Measurements from ENCODE around the gene TSPAN11.

TSPAN11 gene

GRCh38 chr12:30970559-30971197 lies 44.1 kb downstream of the TSPAN11 start:
- no peak overlapping the region for H3K4me3 ChIP-seq (ENCODE audit: low read depth, low read length)
- TF ChIP-seq CTCF (conservative IDR thresholded peaks at IDR 0.05; ENCODE audit: low read depth, low read length) = no peak
- no peak for DNase-seq (ENCODE audit: low read depth)

- TF ChIP-seq CTCF (conservative IDR thresholded peaks at IDR 0.05; ENCODE audit: low read depth, low read length) = no peak
- H3K4me3 ChIP-seq (ENCODE audit: low read depth, low read length) = no peak overlapping the region
- DNase-seq (ENCODE audit: low read depth) = no peak
Observed at GRCh38 chr12:30972035-30972434, 45.5 kb downstream of the TSPAN11 start.

- no peak for DNase-seq (ENCODE audit: low read depth)
Observed at GRCh38 chr12:30973175-30973574, 46.6 kb downstream of the TSPAN11 start.

GRCh38 chr12:30973830-30974229 lies 47.3 kb downstream of the TSPAN11 start:
- no peak for DNase-seq (ENCODE audit: low read depth)
- H3K4me3 ChIP-seq (ENCODE audit: low read depth, low read length) = no peak overlapping the region
- no peak for TF ChIP-seq CTCF (conservative IDR thresholded peaks at IDR 0.05; ENCODE audit: low read depth, low read length)

More at GRCh38 chr12:30973175-30973574, 46.6 kb downstream of the TSPAN11 start:
- no peak overlapping the region for H3K4me3 ChIP-seq (ENCODE audit: low read depth, low read length)
- TF ChIP-seq CTCF (conservative IDR thresholded peaks at IDR 0.05; ENCODE audit: low read depth, low read length) = no peak

- no peak for DNase-seq (ENCODE audit: low read depth)
- TF ChIP-seq CTCF (conservative IDR thresholded peaks at IDR 0.05; ENCODE audit: low read depth, low read length) = no peak
- H3K4me3 ChIP-seq (ENCODE audit: low read depth, low read length) = no peak overlapping the region
Observed at GRCh38 chr12:30974746-30975500, 48.4 kb downstream of the TSPAN11 start.

- no peak for DNase-seq (ENCODE audit: low read depth)
- no peak for TF ChIP-seq CTCF (conservative IDR thresholded peaks at IDR 0.05; ENCODE audit: low read depth, low read length)
Observed at GRCh38 chr12:30975581-30975980, 49.0 kb downstream of the TSPAN11 start.

GRCh38 chr12:30976206-30976605 lies 49.7 kb downstream of the TSPAN11 start:
- TF ChIP-seq CTCF (conservative IDR thresholded peaks at IDR 0.05; ENCODE audit: low read depth, low read length) = no peak

More at GRCh38 chr12:30975581-30975980, 49.0 kb downstream of the TSPAN11 start:
- no peak overlapping the region for H3K4me3 ChIP-seq (ENCODE audit: low read depth, low read length)

More at GRCh38 chr12:30976206-30976605, 49.7 kb downstream of the TSPAN11 start:
- no peak for DNase-seq (ENCODE audit: low read depth)
- H3K4me3 ChIP-seq (ENCODE audit: low read depth, low read length) = no peak overlapping the region

All from choroid plexus epithelial cell (primary cell).